ENCODE measurements around the gene FKBP2. TPM values are rescaled to one million over a fixed set of nuclear protein-coding genes. Genes with fewer than 3 reads are reported as not detected.

Gene FKBP2
- total RNA-seq, 1 experiment from 2014 or later = 70.2 TPM

DNA sequence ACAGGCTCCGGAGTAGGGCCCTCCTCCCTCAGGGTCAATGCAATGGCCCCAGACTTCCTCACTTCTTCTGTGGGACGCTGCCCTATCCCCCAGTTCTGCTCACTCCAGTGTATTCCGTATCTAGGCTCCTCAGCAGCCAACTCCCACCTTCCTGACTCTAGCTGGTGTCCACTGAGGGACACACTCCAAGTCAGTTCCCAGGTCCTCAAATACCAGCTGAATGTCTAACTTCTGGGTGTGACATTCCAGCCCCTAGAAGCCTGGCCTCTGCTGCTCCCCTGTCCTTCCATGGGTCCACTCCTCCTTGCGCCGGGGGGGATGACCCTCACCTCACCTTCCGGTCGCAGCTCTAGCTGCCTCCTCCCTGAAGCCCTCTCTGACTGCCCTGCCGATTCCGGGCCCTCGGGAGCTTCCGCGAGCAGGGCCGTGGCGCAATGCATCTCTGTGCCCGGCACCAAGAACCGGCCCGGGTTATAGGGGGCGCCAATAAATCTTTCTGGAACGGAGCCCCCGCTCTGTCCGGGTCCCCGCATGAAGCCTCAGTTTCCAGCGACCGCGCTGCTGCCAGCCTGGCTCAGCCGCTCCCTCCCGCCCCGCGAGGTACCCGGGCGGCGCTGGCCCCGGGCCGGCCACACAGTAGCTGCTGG is 28.1 kb downstream of the FKBP2 start:
- POLR2A ChIA-PET = interaction anchor here (1.3 to 3.5 kb wide), 6 partner anchors 16 to 84 kb away, joined by 4 to 22 read pairs (median 9); partner anchors contain the start of genes BAD, ESRRA, FKBP2 and PPP1R14B
- peak overlapping the region; percentile 85 for H3K4me3 ChIP-seq (ENCODE audit: low read depth, low read length)
- DNase-seq = peak; percentile 62 to 67
- Mint-ChIP-seq H3K4me1 (ENCODE audit: low read depth, unreplicated experiment) (peaks cover 17% of the 10 kb centered on the region), H3K4me3 (ENCODE audit: unreplicated experiment) (peak overlapping the region; percentile 89), H3K27ac (ENCODE audit: unreplicated experiment) (peak overlapping the region; percentile 95), H3K9me3 (ENCODE audit: unreplicated experiment) (no peaks in the 10 kb centered on the region), H3K27me3 (ENCODE audit: insufficient read depth, unreplicated experiment) (no peaks in the 10 kb centered on the region), H3K36me3 (ENCODE audit: insufficient read depth, unreplicated experiment) (peaks cover 75% of the 10 kb centered on the region)
- H3K9me3 ChIP-seq = no peaks in the 10 kb centered on the region
- TSS peak; percentile 55 for BruUV-seq (replicated peaks)
- intact Hi-C loops (cut with micrococcal nuclease; ENCODE audit: unreplicated experiment) = no loop called here
- peaks cover 21% of the 10 kb centered on the region for H3K4me1 ChIP-seq
- H3K27me3 ChIP-seq (replicated peaks; ENCODE audit: control insufficient read depth, insufficient read depth, low read length) = no peaks in the 10 kb centered on the region
- no peak for TF ChIP-seq CTCF (IDR thresholded peaks at IDR 0.05; ENCODE audit: insufficient read depth in 1 of 2, low read depth in 1 of 2, low read length in 1 of 2, severe bottlenecking in 1 of 2, unreplicated experiment in 1 of 2)
- peaks cover 4% of the 10 kb centered on the region for H3K36me3 ChIP-seq (ENCODE audit: control insufficient read depth, insufficient read depth, low read length)
- CTCF ChIA-PET = interaction anchor here (2.0 to 3.8 kb wide), 5 partner anchors 15 to 86 kb away, joined by 12 to 29 read pairs (median 15); partner anchors contain the start of genes BAD, CATSPERZ, GPR137 and PLCB3

GRCh38 chr11:64269540-64270220 is 28.8 kb downstream of the FKBP2 start:
- Mint-ChIP-seq H3K4me1 (ENCODE audit: low read depth, unreplicated experiment) (peaks cover 17% of the 10 kb centered on the region), H3K27me3 (ENCODE audit: insufficient read depth, unreplicated experiment) (no peaks in the 10 kb centered on the region), H3K4me3 (ENCODE audit: unreplicated experiment) (peak overlapping the region; percentile 89), H3K36me3 (ENCODE audit: insufficient read depth, unreplicated experiment) (peaks cover 73% of the 10 kb centered on the region), H3K9me3 (ENCODE audit: unreplicated experiment) (no peaks in the 10 kb centered on the region), H3K27ac (ENCODE audit: unreplicated experiment) (peak overlapping the region; percentile 95)
- Histone ChIP-seq H3K4me1 (peaks cover 21% of the 10 kb centered on the region), H3K36me3 (ENCODE audit: control insufficient read depth, insufficient read depth, low read length) (peaks cover 2% of the 10 kb centered on the region), H3K27me3 (replicated peaks; ENCODE audit: control insufficient read depth, insufficient read depth, low read length) (no peaks in the 10 kb centered on the region), H3K4me3 (ENCODE audit: low read depth, low read length) (peak overlapping the region; percentile 85), H3K9me3 (no peaks in the 10 kb centered on the region)
- no peak for TF ChIP-seq CTCF (IDR thresholded peaks at IDR 0.05; ENCODE audit: insufficient read depth in 1 of 2, low read depth in 1 of 2, low read length in 1 of 2, severe bottlenecking in 1 of 2, unreplicated experiment in 1 of 2)
- CTCF ChIA-PET = interaction anchor here (0.7 to 3.8 kb wide), 9 partner anchors 9 to 85 kb away, joined by 3 to 34 read pairs (median 12); partner anchors contain the start of genes BAD, CATSPERZ, GPR137 and PLCB3
- no TSS peak for BruUV-seq (replicated peaks)
- peak; percentile 99 for DNase-seq
- intact Hi-C loops (cut with micrococcal nuclease; ENCODE audit: unreplicated experiment) = loop anchor here (1.0 to 5.0 kb wide), 5 partner anchors 15 to 88 kb away; partner anchors contain the start of genes BAD, ESRRA, PLCB3 and RPS6KA4
- POLR2A ChIA-PET = interaction anchor here (0.6 to 3.5 kb wide), 8 partner anchors 15 to 99 kb away, joined by 4 to 22 read pairs (median 8); partner anchors contain the start of genes BAD, ESRRA, FKBP2 and PPP1R14B

DNA sequence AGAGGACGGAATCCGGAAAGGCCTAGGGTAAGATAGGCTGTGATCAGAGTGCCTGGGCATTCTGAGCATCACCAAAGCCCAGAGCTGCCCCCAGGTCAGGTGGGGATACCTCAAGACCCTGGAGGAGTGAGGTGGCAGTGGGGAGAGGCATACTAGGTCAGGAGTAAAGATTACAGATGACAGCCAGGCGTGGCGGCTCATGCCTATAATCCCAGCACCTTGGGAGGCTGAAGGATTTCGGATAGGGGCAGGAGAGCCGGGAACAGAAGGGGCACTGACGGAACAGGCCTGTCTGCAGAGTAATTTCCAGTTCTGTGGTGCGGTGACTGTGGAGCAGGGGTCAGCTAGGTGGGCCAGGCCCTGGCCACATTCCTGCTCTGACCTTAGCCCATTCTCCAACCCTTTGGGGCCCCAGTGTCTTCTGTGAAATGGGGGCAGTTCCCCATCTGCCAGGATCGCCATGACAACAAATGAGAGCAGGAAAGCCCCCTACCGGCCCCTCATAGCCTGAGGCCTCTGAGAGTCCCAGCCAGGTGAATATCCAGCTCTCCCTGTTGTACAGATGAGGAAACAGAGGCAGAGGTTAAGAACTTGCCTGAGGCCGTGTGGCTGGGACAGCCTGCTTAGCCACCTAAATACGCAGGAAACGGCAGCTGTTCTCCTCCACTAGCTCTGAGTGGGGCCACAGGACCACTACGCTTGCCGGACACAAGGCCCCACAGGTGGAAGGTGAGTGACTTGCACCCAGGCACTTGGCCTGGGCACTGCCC is 34.3 kb downstream of the FKBP2 start:
- H3K9me3 Mint-ChIP-seq (ENCODE audit: unreplicated experiment) = no peaks in the 10 kb centered on the region
- Histone ChIP-seq H3K4me3 (ENCODE audit: low read depth, low read length) (no peak overlapping the region), H3K4me1 (peaks cover 6% of the 10 kb centered on the region), H3K36me3 (ENCODE audit: control insufficient read depth, insufficient read depth, low read length) (peaks cover 2% of the 10 kb centered on the region), H3K9me3 (no peaks in the 10 kb centered on the region), H3K27me3 (replicated peaks; ENCODE audit: control insufficient read depth, insufficient read depth, low read length) (no peaks in the 10 kb centered on the region)
- CTCF ChIA-PET = interaction anchor here (0.6 to 1.8 kb wide), 3 partner anchors 26 to 33 kb away, joined by 4 to 5 read pairs (median 5); partner anchors contain the start of gene ESRRA
- DNase-seq = no peak
- TF ChIP-seq CTCF (IDR thresholded peaks at IDR 0.05; ENCODE audit: insufficient read depth in 1 of 2, low read depth in 1 of 2, low read length in 1 of 2, severe bottlenecking in 1 of 2, unreplicated experiment in 1 of 2) = no peak
- peaks cover 39% of the 10 kb centered on the region for H3K36me3 Mint-ChIP-seq (ENCODE audit: insufficient read depth, unreplicated experiment)
- no peak overlapping the region for H3K4me3 Mint-ChIP-seq (ENCODE audit: unreplicated experiment)
- no peaks in the 10 kb centered on the region for H3K27me3 Mint-ChIP-seq (ENCODE audit: insufficient read depth, unreplicated experiment)
- H3K27ac Mint-ChIP-seq (ENCODE audit: unreplicated experiment) = no peak overlapping the region
- intact Hi-C loops (cut with micrococcal nuclease; ENCODE audit: unreplicated experiment) = no loop called here
- POLR2A ChIA-PET = no interaction called here
- no peaks in the 10 kb centered on the region for H3K4me1 Mint-ChIP-seq (ENCODE audit: low read depth, unreplicated experiment)
- no TSS peak for BruUV-seq (replicated peaks)
